HCT116 (cell line): ENCODE data around the gene BABAM2.

Source experiments
- EZH2 ChIP-seq: fragments of 200-600 bp; sonication (generic); IDR thresholded peaks from 2 replicates; pipeline ENCODE4 v1.6.1; 2017; ENCODE audit warnings: antibody characterized with exemption, mixed run types
- EZH2phosphoT487 ChIP-seq: fragments of 200-600 bp; IDR thresholded peaks from 2 replicates; pipeline ENCODE4 v1.6.1; 2018; ENCODE audit warnings: antibody characterized with exemption, borderline replicate concordance
- POLR2A ChIP-seq: IDR thresholded peaks from 2 replicates; pipeline ENCODE4 v1.7.0; 2011; ENCODE audit warnings: borderline replicate concordance; ENCODE audit not compliant: insufficient read depth, insufficient read length; ENCODE audit errors: extremely low read depth
- POLR2AphosphoS5 ChIP-seq: IDR thresholded peaks from 2 replicates; pipeline ENCODE4 v1.6.1; 2011; ENCODE audit warnings: mild to moderate bottlenecking, low read depth, low read length, moderate library complexity
- SIN3A ChIP-seq: IDR thresholded peaks from 2 replicates; pipeline ENCODE4 v1.6.1; 2012; ENCODE audit warnings: low read depth
- TCF7L2 ChIP-seq: IDR thresholded peaks from 2 replicates; pipeline ENCODE4 v1.7.0; 2011; ENCODE audit warnings: borderline replicate concordance, inconsistent platforms; ENCODE audit not compliant: insufficient read depth, insufficient read length; ENCODE audit errors: extremely low read depth
- ZNF274 ChIP-seq: fragments of 200-500 bp; sonication (Bioruptor generic); IDR thresholded peaks from 2 replicates; pipeline ENCODE4 v1.6.1; 2014; ENCODE audit warnings: mild to moderate bottlenecking, low read depth, low read length, inconsistent platforms
- TF ChIP-seq, protein P1 (sequence below), 3 experiments: fragments of 200-600 bp in 1 of 3; sonication (generic) in 1 of 3; IDR thresholded peaks in 2 of 3; conservative IDR thresholded peaks in 1 of 3; 2 replicates each; pipeline ENCODE4 v1.5.1; 2012 to 2017; ENCODE audit warnings: low read depth in 2 of 3, low read length in 2 of 3, antibody characterized with exemption in 1 of 3, borderline replicate concordance in 1 of 3, control low read depth in 1 of 3, mild to moderate bottlenecking in 1 of 3, mixed read lengths in 1 of 3, mixed run types in 1 of 3, moderate library complexity in 1 of 3; ENCODE audit not compliant: insufficient read depth in 1 of 3
- TF ChIP-seq, protein P2 (sequence below): IDR thresholded peaks from 2 replicates; pipeline ENCODE4 v1.6.1; 2011; ENCODE audit warnings: mild to moderate bottlenecking, low read length, moderate library complexity; ENCODE audit not compliant: insufficient replicate concordance; ENCODE audit errors: extremely low read depth
- TF ChIP-seq, protein P3 (sequence below): IDR thresholded peaks from 2 replicates; pipeline ENCODE4 v1.6.1; 2012
- TF ChIP-seq, protein P4 (sequence below): IDR thresholded peaks from 2 replicates; pipeline ENCODE4 v1.6.1; 2012
- TF ChIP-seq, protein P5 (sequence below): IDR thresholded peaks from 2 replicates; pipeline ENCODE4 v1.6.1; 2012; ENCODE audit warnings: low read depth

DNA sequence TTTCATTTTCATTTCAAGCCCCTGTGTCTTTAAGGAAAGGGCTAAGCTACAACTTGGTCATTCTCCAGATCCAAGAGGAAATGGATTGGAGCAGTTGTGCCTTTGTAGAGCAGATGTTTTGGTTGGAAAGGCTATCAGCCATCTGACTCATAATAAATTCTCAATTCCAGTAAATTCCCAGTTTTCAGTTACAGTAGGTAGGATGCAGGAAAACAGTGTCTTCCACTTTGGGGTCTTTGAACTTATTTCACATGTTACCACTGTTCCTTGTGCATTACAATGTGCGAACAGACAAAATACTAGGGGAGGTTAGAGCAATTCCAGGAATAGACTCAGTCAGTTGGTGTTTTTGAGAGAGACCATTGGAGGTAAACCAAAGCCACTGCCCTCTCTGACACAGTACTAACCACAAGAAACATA is 211.9 kb downstream of the BABAM2 start:
- TF ChIP-seq, protein P1, sequence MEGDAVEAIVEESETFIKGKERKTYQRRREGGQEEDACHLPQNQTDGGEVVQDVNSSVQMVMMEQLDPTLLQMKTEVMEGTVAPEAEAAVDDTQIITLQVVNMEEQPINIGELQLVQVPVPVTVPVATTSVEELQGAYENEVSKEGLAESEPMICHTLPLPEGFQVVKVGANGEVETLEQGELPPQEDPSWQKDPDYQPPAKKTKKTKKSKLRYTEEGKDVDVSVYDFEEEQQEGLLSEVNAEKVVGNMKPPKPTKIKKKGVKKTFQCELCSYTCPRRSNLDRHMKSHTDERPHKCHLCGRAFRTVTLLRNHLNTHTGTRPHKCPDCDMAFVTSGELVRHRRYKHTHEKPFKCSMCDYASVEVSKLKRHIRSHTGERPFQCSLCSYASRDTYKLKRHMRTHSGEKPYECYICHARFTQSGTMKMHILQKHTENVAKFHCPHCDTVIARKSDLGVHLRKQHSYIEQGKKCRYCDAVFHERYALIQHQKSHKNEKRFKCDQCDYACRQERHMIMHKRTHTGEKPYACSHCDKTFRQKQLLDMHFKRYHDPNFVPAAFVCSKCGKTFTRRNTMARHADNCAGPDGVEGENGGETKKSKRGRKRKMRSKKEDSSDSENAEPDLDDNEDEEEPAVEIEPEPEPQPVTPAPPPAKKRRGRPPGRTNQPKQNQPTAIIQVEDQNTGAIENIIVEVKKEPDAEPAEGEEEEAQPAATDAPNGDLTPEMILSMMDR (IDR thresholded peaks at IDR 0.05 in 2 of 3, conservative IDR thresholded peaks at IDR 0.05 in 1 of 3; ENCODE audit: borderline replicate concordance in 1 of 3, insufficient read depth in 1 of 3, low read depth in 2 of 3, low read length in 2 of 3), result no peak
- TF ChIP-seq ZNF274, result no peak
- TF ChIP-seq, protein P2, sequence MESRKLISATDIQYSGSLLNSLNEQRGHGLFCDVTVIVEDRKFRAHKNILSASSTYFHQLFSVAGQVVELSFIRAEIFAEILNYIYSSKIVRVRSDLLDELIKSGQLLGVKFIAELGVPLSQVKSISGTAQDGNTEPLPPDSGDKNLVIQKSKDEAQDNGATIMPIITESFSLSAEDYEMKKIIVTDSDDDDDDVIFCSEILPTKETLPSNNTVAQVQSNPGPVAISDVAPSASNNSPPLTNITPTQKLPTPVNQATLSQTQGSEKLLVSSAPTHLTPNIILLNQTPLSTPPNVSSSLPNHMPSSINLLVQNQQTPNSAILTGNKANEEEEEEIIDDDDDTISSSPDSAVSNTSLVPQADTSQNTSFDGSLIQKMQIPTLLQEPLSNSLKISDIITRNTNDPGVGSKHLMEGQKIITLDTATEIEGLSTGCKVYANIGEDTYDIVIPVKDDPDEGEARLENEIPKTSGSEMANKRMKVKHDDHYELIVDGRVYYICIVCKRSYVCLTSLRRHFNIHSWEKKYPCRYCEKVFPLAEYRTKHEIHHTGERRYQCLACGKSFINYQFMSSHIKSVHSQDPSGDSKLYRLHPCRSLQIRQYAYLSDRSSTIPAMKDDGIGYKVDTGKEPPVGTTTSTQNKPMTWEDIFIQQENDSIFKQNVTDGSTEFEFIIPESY, result no peak
- TF ChIP-seq, protein P3, sequence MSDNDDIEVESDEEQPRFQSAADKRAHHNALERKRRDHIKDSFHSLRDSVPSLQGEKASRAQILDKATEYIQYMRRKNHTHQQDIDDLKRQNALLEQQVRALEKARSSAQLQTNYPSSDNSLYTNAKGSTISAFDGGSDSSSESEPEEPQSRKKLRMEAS, result no peak
- TF ChIP-seq SIN3A, result no peak
- TF ChIP-seq TCF7L2, result no peak
- no peak for TF ChIP-seq EZH2
- TF ChIP-seq POLR2AphosphoS5, result no peak
- TF ChIP-seq POLR2A, result no peak
- TF ChIP-seq EZH2phosphoT487, result no peak
- TF ChIP-seq, protein P4, sequence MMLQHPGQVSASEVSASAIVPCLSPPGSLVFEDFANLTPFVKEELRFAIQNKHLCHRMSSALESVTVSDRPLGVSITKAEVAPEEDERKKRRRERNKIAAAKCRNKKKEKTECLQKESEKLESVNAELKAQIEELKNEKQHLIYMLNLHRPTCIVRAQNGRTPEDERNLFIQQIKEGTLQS, result no peak
- TF ChIP-seq, protein P5, sequence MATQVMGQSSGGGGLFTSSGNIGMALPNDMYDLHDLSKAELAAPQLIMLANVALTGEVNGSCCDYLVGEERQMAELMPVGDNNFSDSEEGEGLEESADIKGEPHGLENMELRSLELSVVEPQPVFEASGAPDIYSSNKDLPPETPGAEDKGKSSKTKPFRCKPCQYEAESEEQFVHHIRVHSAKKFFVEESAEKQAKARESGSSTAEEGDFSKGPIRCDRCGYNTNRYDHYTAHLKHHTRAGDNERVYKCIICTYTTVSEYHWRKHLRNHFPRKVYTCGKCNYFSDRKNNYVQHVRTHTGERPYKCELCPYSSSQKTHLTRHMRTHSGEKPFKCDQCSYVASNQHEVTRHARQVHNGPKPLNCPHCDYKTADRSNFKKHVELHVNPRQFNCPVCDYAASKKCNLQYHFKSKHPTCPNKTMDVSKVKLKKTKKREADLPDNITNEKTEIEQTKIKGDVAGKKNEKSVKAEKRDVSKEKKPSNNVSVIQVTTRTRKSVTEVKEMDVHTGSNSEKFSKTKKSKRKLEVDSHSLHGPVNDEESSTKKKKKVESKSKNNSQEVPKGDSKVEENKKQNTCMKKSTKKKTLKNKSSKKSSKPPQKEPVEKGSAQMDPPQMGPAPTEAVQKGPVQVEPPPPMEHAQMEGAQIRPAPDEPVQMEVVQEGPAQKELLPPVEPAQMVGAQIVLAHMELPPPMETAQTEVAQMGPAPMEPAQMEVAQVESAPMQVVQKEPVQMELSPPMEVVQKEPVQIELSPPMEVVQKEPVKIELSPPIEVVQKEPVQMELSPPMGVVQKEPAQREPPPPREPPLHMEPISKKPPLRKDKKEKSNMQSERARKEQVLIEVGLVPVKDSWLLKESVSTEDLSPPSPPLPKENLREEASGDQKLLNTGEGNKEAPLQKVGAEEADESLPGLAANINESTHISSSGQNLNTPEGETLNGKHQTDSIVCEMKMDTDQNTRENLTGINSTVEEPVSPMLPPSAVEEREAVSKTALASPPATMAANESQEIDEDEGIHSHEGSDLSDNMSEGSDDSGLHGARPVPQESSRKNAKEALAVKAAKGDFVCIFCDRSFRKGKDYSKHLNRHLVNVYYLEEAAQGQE, result no peak
